Mesothelial cell of epicardium (in vitro differentiated cells): ENCODE results near the gene GATA5. TPM values are rescaled to one million over a fixed set of nuclear protein-coding genes. Genes with fewer than 3 reads are reported as not detected.

Source experiments
- DNase-seq, 2 experiments: peaks; one replicate each; pipeline ENCODE4 v3.0.0; 2021; ENCODE audit warnings: low spot score in 2 of 2; ENCODE audit not compliant: unreplicated experiment in 2 of 2
- H3K27ac Mint-ChIP-seq: 2 replicates; pipeline ENCODE4 v1.8.0; 2021; ENCODE audit warnings: mixed read lengths
- H3K27me3 Mint-ChIP-seq: 2 replicates; pipeline ENCODE4 v1.8.0; 2021; ENCODE audit warnings: low read depth, mixed read lengths
- H3K36me3 Mint-ChIP-seq: 2 replicates; pipeline ENCODE4 v1.8.0; 2021; ENCODE audit warnings: mixed read lengths
- H3K4me1 Mint-ChIP-seq: 2 replicates; pipeline ENCODE4 v1.8.0; 2021; ENCODE audit warnings: mixed read lengths
- H3K4me3 Mint-ChIP-seq: 2 replicates; pipeline ENCODE4 v1.8.0; 2021; ENCODE audit warnings: mild to moderate bottlenecking, moderate library complexity, mixed read lengths
- H3K9me3 Mint-ChIP-seq: 2 replicates; pipeline ENCODE4 v1.8.0; 2021; ENCODE audit warnings: mixed read lengths
- total RNA-seq: library from RNA; stranded (reverse); gene quantifications from 3 replicates; pipeline ENCODE4 v1.2.1, GENCODE V29; 2021
- TF ChIP-seq, protein P1 (sequence below): fragments of 200-600 bp; sonication (generic); IDR thresholded peaks from one replicate; pipeline ENCODE4 v1.5.0; 2021; ENCODE audit warnings: antibody characterized with exemption; ENCODE audit not compliant: unreplicated experiment

Gene GATA5
- total RNA-seq, 1 donor from 2014 or later, result 27.5 TPM

- Mint-ChIP-seq H3K9me3 (no peaks in the 10 kb centered on the region), H3K27ac (no peak overlapping the region), H3K27me3 (peaks cover 3% of the 10 kb centered on the region), H3K4me3 (no peak overlapping the region), H3K36me3 (no peaks in the 10 kb centered on the region), H3K4me1 (peaks cover 18% of the 10 kb centered on the region)
- no peak for DNase-seq
- TF ChIP-seq, protein P1, sequence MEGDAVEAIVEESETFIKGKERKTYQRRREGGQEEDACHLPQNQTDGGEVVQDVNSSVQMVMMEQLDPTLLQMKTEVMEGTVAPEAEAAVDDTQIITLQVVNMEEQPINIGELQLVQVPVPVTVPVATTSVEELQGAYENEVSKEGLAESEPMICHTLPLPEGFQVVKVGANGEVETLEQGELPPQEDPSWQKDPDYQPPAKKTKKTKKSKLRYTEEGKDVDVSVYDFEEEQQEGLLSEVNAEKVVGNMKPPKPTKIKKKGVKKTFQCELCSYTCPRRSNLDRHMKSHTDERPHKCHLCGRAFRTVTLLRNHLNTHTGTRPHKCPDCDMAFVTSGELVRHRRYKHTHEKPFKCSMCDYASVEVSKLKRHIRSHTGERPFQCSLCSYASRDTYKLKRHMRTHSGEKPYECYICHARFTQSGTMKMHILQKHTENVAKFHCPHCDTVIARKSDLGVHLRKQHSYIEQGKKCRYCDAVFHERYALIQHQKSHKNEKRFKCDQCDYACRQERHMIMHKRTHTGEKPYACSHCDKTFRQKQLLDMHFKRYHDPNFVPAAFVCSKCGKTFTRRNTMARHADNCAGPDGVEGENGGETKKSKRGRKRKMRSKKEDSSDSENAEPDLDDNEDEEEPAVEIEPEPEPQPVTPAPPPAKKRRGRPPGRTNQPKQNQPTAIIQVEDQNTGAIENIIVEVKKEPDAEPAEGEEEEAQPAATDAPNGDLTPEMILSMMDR, result no peak
These were observed 44.0 kb upstream of the GATA5 start for GRCh38 chr20:62519826-62520225.

DNA sequence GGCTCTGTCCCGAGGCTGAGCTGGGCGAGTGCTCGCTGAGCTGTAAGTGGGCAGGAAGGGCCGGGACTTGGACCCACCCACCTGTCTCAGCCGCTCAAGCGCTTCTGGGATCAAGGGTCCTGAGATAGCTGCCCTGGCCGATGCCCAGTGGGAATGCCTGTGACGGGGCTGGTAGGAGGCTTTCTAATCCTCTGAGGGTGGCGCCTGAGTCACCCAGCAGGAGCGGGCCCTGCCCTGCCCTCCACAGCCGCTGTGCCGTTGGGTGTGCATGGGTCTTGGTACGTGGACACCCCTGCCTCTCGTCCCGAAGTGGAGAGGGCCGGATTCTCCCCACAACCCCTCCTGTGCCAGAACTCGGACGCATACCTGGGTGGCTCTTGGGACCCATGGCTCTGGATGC is 43.1 kb upstream of the GATA5 start:
- Mint-ChIP-seq H3K4me3 (no peak overlapping the region), H3K36me3 (no peaks in the 10 kb centered on the region), H3K27ac (no peak overlapping the region), H3K9me3 (no peaks in the 10 kb centered on the region), H3K27me3 (peaks cover 3% of the 10 kb centered on the region), H3K4me1 (peaks cover 9% of the 10 kb centered on the region)
- DNase-seq, result no peak
- TF ChIP-seq, protein P1, result no peak

DNA sequence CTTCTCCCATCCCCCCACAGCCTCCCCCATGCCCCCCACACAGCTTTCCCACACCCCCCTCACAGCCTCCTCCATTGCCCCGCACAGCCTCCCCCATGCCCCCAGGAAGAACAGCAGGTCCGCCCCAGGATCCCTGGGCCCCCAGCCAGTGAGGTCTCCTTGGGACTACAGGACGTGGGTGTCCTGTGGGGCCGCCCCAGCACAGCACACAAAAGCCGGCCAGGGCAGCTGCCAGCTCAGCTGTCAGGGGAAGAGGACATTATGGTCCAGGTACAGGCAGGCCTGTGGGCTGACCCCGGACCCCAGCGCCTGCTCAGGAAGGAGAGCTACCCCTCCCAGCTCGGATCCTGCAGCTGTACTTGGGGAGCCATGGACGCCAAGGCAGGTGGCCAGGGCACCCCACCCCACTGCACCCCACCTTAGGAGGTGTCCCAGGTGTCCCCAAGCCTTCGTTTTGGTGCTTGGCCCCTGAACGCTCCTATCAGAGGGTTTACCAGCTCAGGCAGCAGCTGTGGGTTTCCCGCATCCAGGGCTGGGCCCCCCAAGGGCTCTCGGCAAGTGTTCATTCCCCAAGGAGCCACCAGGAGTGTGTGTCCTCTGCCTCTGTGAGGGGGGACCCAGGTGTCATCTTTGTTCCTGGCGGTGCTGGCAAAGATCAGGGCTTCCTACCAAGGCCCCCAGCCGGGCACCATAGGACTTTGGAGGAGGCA is 42.3 kb upstream of the GATA5 start:
- H3K27ac Mint-ChIP-seq, result no peak overlapping the region
- no peaks in the 10 kb centered on the region for H3K9me3 Mint-ChIP-seq
- H3K4me3 Mint-ChIP-seq, result no peak overlapping the region
- H3K27me3 Mint-ChIP-seq, result peaks cover 3% of the 10 kb centered on the region
- peaks cover under 1% of the 10 kb centered on the region for H3K4me1 Mint-ChIP-seq
- TF ChIP-seq, protein P1, result no peak
- H3K36me3 Mint-ChIP-seq, result no peaks in the 10 kb centered on the region
- DNase-seq, result no peak

GRCh38 chr20:62517168-62517567 is 41.4 kb upstream of the GATA5 start:
- Mint-ChIP-seq H3K4me3 (no peak overlapping the region), H3K36me3 (no peaks in the 10 kb centered on the region), H3K27me3 (peaks cover 3% of the 10 kb centered on the region), H3K27ac (no peak overlapping the region), H3K4me1 (peaks cover 3% of the 10 kb centered on the region), H3K9me3 (no peaks in the 10 kb centered on the region)
- TF ChIP-seq, protein P1, result no peak
- DNase-seq, result no peak

DNA sequence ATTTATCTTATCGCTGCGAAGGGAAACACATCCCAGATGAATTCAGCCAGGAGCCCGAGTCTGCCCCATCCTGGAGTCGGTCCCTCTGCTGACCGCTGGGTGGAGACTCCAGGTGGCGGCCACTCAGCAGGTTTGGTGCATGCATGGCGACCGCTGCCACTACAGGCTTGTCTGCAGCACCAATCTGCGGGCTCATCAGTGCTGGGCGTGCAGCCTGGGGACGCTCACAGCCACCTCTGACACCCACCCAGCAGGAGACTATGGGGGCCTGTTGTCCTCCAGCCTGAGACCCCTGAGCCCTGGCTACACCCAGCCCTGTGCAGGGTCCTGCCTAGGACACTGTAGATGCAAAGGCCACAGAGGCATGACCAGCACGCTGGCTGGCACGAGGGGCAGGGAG is 40.5 kb upstream of the GATA5 start:
- H3K27me3 Mint-ChIP-seq, result peaks cover 1% of the 10 kb centered on the region

More for the DNA sequence above, 40.5 kb upstream of the GATA5 start:
- DNase-seq, result no peak
- Mint-ChIP-seq H3K9me3 (no peaks in the 10 kb centered on the region), H3K4me1 (peaks cover 3% of the 10 kb centered on the region), H3K36me3 (no peaks in the 10 kb centered on the region), H3K27ac (no peak overlapping the region), H3K4me3 (no peak overlapping the region)
- TF ChIP-seq, protein P1, result peak; percentile 59
